ENCODE results near the gene JAKMIP2.

DNA sequence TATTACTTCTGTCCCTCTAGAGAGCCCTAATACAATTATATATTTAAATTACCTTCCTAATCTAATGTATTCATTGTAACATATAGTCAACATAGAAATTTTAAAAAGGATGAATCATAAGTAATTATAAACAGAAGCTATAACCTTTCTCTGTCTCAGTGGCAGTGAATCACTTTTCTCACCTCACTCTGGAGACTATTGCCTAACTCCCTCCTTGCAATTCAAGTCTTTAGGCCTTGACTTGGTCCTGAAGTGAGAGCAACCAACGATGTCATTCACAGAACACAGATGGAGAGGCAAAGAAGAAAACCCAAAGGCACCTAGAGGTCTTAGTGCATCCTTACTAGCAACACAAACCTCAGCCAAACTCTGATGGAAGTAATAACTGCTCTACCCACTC is 139.4 kb downstream of the JAKMIP2 start:
- TF ChIP-seq, protein P1, sequence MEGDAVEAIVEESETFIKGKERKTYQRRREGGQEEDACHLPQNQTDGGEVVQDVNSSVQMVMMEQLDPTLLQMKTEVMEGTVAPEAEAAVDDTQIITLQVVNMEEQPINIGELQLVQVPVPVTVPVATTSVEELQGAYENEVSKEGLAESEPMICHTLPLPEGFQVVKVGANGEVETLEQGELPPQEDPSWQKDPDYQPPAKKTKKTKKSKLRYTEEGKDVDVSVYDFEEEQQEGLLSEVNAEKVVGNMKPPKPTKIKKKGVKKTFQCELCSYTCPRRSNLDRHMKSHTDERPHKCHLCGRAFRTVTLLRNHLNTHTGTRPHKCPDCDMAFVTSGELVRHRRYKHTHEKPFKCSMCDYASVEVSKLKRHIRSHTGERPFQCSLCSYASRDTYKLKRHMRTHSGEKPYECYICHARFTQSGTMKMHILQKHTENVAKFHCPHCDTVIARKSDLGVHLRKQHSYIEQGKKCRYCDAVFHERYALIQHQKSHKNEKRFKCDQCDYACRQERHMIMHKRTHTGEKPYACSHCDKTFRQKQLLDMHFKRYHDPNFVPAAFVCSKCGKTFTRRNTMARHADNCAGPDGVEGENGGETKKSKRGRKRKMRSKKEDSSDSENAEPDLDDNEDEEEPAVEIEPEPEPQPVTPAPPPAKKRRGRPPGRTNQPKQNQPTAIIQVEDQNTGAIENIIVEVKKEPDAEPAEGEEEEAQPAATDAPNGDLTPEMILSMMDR (IDR thresholded peaks at IDR 0.05) = no peak
- no peak for TF ChIP-seq POLR2A (IDR thresholded peaks at IDR 0.05)

All from heart left ventricle (tissue), 13 donors.